SW 1271 (cell line): Measurements from ENCODE around the gene IL24.
A peak's percentile ranks its signal among the peaks of the same experiment; 100 is the strongest.
"Not testable (repeated sequence)": the region's sequence is repeated elsewhere in the genome, so short reads cannot be mapped to it uniquely, and the experiment has no call there.

ENCODE experiments used
- DNase-seq, 2 experiments: peaks; one replicate each; lab custom pipeline; 2025; lab: John Stamatoyannopoulos, UW

Gene IL24

GRCh38 chr1:206904423-206905142 is 7.3 kb downstream of the IL24 start:
- no peak for DNase-seq

DNA sequence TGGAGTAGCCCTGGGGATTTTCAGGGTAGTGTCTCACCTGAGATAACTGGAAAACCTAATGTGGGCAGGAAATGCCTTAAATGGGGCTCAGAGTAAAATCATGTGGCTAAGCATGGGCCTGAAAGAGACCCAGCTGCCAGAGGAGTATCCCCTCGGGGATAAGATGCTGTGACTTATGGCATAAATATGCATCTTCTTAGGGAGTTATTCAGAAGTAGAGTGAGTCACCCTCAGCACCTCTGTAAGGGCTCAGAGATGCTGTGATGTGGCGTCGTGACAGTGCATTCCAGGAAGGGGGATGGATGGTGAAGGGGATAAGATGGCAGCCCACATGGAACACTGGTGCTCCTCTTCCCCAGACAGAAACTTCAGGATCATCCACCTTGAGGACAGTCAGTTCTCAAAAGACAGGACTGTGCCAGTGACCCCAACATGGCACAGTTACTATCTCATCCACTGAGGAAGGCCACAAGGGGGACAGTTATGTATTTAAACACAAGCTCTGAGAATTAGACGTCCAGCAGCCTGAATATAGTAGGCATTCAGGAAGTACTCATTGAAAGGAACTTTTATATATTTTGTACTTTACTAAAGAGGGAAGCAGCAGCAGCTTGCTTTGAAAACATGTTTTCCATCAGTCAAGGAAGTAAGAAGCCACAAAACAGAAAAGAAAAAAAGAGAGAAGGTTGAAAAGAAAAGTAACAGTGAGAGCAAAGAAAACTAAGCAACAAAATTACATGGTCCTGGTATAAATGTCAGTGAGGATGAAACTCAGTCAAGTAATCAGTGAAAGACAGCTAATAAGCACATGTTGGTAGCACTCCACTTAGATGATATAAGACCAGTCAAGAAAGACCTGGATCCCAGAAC is 8.3 kb downstream of the IL24 start:
- peak; percentile 29 to 65 for DNase-seq

GRCh38 chr1:206907304-206907991 is 10.2 kb downstream of the IL24 start:
- DNase-seq: no peak

DNA sequence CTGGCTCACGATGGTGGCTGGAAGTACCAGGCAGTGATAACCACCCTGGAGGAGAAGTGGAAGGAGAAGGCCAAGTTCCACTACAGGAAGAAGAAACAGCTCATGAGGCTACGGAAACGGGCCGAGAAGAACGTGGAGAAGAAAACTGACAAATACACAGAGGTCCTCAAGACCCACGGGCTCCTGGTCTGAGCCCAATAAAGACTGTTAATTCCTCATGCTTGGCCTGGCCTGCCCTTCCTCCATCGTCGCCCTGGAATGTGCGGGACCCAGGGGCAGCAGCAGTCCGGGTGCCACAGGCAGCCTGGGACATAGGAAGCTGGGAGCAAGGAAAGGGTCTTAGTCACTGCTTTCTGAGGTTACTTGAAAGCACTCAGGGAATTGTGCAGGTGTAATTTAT is 10.8 kb downstream of the IL24 start:
- no peak for DNase-seq

- DNase-seq: no peak
Measured at GRCh38 chr1:206909161-206909882, 12.1 kb downstream of the IL24 start.

- DNase-seq: no peak
Measured at GRCh38 chr1:206909883-206910318, 12.7 kb downstream of the IL24 start.

GRCh38 chr1:206911064-206911663 is 13.9 kb downstream of the IL24 start:
- peak in 1 of 2 experiments; percentile 29 for DNase-seq

DNA sequence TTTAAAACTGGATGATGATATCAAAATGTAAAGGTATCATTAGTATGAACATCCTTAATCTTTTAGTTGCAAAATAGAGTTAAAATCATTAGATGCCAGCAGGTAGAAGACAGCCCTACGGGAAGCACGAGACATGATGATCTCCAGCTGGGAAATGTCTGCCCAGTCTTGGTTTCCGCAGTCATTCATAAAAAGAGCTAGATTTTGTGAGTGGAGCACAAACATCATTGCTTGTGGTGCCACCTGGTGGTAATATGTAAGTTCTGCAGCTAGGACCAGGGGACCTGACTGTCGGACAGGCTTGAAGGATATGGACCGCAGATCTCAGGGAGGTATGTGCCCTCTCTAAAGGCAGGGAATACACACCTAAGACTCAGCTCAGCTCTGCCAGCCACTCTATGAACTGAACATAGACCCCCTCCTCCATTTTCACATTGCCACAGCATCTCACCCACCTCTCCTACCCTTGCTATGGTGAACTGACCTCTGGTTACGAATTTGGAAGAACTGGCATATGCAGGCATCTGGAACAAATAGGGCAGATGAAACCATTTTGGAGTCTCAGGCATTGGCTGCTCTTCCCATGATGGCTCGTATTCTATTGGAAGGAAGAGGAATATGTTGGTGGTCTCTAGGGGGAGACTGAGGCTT is 15.3 kb downstream of the IL24 start:
- peak in 1 of 2 experiments; percentile 62 for DNase-seq

GRCh38 chr1:206913766-206914537 is 16.7 kb downstream of the IL24 start:
- no peak for DNase-seq

DNA sequence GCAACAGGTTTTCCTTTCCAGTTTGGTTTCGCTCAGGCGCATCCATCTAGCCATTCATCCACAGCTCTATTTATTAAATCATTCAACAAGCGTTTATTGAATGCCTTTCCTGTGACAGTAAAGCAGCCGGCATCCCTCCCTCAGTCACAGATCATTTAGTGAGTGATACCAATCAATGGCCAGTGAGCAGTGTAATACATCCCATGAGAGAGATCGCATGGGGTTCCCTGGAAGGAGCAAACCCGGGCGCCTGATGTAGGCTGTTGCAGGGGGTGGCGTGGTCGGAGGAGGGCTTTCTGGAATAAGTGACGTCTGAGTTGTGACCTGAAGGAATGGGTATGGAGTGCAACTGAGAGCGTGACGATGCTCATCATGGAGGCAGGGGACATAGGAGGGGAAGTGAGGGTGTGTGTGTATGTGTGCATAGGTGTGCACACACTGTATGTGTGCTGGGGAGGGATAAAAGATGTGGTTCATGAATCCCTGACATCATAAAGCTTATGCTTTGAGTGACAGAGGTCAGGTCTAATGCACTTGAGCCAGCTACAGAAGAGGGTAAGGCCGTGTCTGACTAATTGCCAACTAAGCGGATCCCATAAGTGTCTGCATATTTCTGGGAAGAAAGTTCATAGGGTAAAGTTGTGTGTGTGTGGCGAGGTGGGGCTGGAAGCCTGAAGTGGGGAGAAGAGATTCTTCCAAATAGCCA is 17.9 kb downstream of the IL24 start:
- no peak for DNase-seq

DNA sequence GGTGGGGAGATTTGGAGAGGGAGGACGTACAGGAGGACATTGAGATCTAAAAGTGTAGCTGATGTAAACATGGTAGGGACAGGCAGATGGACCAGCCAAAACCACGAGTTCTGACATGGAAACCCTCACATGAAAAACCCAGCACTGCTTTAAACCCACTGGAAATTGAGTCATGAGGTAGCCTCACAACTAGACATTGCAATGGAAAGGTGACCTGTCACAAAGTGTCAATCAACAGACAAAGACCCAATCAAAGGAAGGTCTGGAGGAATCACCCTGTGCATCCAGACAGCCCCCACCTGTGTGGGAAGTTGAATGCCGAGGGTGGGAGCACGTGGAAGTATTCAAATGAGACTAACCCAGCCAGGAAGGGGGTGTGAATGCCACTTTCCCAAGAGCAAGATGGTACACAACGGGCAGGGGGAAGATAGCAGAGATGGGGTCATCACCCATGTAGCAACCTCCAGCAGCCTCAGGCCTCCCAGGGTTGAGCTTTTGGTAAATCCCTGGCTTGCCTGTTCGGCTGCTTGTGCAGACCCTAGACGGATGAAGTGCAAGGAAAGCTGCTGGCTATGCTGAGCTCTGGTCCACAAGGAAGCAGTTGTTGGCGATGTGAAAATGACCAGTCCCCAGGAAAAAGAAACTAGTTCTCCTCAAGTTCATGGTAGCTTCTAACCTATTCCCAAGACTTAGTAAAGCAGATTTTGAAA is 18.9 kb downstream of the IL24 start:
- DNase-seq: no peak

DNA sequence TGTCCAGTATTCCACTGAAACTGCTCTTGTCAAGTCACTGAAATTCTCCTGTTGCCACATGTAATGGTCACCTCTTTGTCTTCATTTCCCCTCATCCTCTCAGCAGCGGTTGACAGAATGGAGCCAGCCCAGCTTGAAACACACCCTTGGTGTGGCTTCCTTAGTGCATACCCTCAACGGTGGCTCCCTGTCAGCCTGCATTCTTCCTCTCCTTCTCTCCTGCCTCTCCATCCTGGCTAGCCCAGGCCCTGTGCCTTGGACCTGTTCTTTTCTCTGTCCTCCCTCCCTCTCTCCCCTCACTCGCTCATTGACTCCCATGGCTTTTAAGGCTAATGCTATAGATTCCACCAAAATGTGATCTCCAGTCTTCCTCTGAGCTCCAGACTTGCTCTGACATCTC is 20.8 kb downstream of the IL24 start:
- DNase-seq: no peak

- no peak for DNase-seq
Measured at GRCh38 chr1:206921772-206922265, 24.6 kb downstream of the IL24 start, which contains the start of gene FCMR. TSS of gene FCMR (minus strand) at chr1:206921941. CDS start at chr1:206921854, 87 bp downstream.

DNA sequence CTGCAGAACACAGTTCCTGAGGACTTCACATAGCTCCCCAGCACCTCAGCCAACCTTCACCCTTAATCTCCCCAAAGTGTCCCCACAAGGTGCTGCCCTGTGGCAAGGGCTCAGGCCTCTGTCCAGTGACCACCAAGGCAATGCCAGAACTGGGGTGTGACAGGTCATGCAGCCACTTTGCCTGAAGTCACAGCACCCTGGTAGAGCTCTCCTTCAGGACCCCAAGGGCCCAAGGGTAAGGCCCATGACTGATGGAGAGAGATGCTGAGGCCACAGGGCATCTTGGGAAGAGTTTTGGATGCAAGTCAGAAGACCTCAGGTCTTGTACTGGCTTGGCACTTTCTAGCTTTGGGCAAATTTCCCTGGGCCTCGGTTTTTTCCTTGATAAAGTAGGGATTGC is 25.3 kb downstream of the IL24 start:
- no peak for DNase-seq

- DNase-seq: no peak
Measured at GRCh38 chr1:206923009-206923960, 26.0 kb downstream of the IL24 start.

DNA sequence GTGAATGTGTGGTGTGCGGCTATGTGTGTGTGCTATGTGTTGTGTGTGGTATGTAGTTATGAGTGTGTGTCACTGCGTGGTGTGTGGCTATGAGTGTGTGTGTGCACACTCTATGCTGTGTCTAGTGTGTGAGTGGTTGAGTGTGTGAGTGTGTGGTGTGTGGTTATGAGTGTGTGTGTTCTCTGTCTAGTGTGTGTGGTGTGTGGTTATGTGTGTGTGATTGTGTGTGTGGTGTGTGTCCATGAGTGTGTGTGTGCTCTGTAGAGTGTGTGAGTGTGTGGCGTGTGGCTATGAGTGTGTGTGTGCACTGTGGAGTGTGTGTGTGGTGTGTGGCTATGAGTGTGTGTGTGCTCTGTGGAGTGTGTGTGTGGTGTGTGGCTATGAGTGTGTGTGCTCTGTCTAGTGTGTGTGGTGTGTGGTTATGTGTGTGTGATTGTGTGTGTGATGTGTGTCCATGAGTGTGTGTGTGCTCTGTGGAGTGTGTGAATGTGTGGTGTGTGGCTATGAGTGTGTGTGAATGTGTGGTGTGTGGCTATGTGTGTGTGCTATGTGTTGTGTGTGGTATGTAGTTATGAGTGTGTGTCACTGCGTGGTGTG is 26.8 kb downstream of the IL24 start:
- DNase-seq: not testable (repeated sequence)

- DNase-seq: no peak
Measured at GRCh38 chr1:206924592-206925105, 27.4 kb downstream of the IL24 start.
